Neural cell (in vitro differentiated cells): ENCODE measurements around the gene BCL3. TPM values are rescaled to one million over a fixed set of nuclear protein-coding genes. Genes with fewer than 3 reads are reported as not detected.

Experiments used
- H2AFZ ChIP-seq: fragments of 200-600, 300-800 bp; sonication (generic), shearing (Covaris generic); 2 replicates; pipeline ENCODE4 v1.6.0; 2014; ENCODE audit warnings: low read depth, mild to moderate bottlenecking, antibody characterized with exemption, low read length, moderate library complexity
- H3F3A ChIP-seq: fragments of 200-600 bp; shearing (Covaris generic); 2 replicates; pipeline ENCODE4 v1.6.1; 2016; ENCODE audit warnings: mild to moderate bottlenecking, moderate library complexity, mixed read lengths, antibody characterized with exemption, low read length; ENCODE audit not compliant: insufficient read depth, poor library complexity, severe bottlenecking
- H3K27ac ChIP-seq: fragments of 200-600, 300-800 bp; sonication (generic), shearing (Covaris generic); 2 replicates; pipeline ENCODE4 v1.5.1; 2014; ENCODE audit warnings: mild to moderate bottlenecking, low read length, moderate library complexity
- H3K27me3 ChIP-seq: fragments of 300-800, 200-600 bp; sonication (generic), shearing (Covaris generic); 2 replicates; pipeline ENCODE4 v1.6.0; 2014; ENCODE audit warnings: mild to moderate bottlenecking, low read depth, low read length, moderate library complexity; ENCODE audit not compliant: insufficient read depth
- H3K36me3 ChIP-seq: fragments of 300-800, 200-600 bp; sonication (generic), shearing (Covaris generic); 2 replicates; pipeline ENCODE4 v1.5.1; 2014; ENCODE audit warnings: mild to moderate bottlenecking, antibody characterized with exemption, low read length, moderate library complexity; ENCODE audit not compliant: insufficient read depth
- H3K4me2 ChIP-seq: fragments of 300-800, 200-600 bp; sonication (generic), shearing (Covaris generic); 2 replicates; pipeline ENCODE4 v1.6.0; 2014; ENCODE audit warnings: mild to moderate bottlenecking, low read length
- H3K4me3 ChIP-seq: fragments of 300-800, 200-600 bp; sonication (generic), shearing (Covaris generic); 2 replicates; pipeline ENCODE4 v1.5.1; 2014; ENCODE audit warnings: mild to moderate bottlenecking, low read length, moderate library complexity
- H3K79me2 ChIP-seq: fragments of 200-600 bp; shearing (Covaris generic); replicated peaks from 2 replicates; pipeline ENCODE4 v1.6.0; 2014; ENCODE audit warnings: mild to moderate bottlenecking, low read length, moderate library complexity; ENCODE audit not compliant: insufficient read depth
- H3K9ac ChIP-seq: fragments of 300-800, 200-600 bp; sonication (generic), shearing (Covaris generic); 2 replicates; pipeline ENCODE4 v1.6.1; 2016; ENCODE audit warnings: mild to moderate bottlenecking, low read length, mixed read lengths
- H3K9me2 ChIP-seq: fragments of 200-600 bp; shearing (Covaris generic); 2 replicates; pipeline ENCODE4 v1.6.1; 2016; ENCODE audit warnings: mild to moderate bottlenecking, low read length, mixed read lengths; ENCODE audit not compliant: insufficient read depth
- H3K9me3 ChIP-seq: fragments of 200-600, 300-800 bp; sonication (generic), shearing (Covaris generic); 2 replicates; pipeline ENCODE4 v1.6.1; 2016; ENCODE audit warnings: mild to moderate bottlenecking, mixed run types, low read length, moderate library complexity, mixed read lengths
- H4K20me1 ChIP-seq: fragments of 200-600 bp; shearing (Covaris generic); 2 replicates; pipeline ENCODE4 v1.6.1; 2016; ENCODE audit warnings: mild to moderate bottlenecking, mixed run types; ENCODE audit not compliant: insufficient read depth
- CTCF ChIP-seq: fragments of 450-650 bp; IDR thresholded peaks from 2 replicates; pipeline ENCODE4 v1.5.1; 2014; ENCODE audit warnings: antibody characterized with exemption, mild to moderate bottlenecking, moderate library complexity; ENCODE audit not compliant: poor library complexity, severe bottlenecking
- EP300 ChIP-seq: fragments of 450-650 bp; conservative IDR thresholded peaks from 2 replicates; pipeline ENCODE4 v1.6.1; 2014; ENCODE audit warnings: antibody characterized with exemption, mild to moderate bottlenecking, moderate library complexity; ENCODE audit not compliant: poor library complexity, severe bottlenecking
- EZH2 ChIP-seq: fragments of 200-600, 300-800 bp; shearing (Covaris generic), sonication (generic); IDR thresholded peaks from 2 replicates; pipeline ENCODE4 v1.6.1; 2014; ENCODE audit warnings: antibody characterized with exemption, low read length, borderline replicate concordance, mild to moderate bottlenecking; ENCODE audit not compliant: insufficient read depth, poor library complexity, severe bottlenecking
- MXI1 ChIP-seq: fragments of 450-650 bp; conservative IDR thresholded peaks from 2 replicates; pipeline ENCODE4 v1.6.1; 2014; ENCODE audit warnings: antibody characterized with exemption, mild to moderate bottlenecking; ENCODE audit not compliant: poor library complexity, severe bottlenecking
- POLR2AphosphoS5 ChIP-seq: IDR thresholded peaks from 2 replicates; pipeline ENCODE4 v1.6.1; 2012
- RAD21 ChIP-seq: fragments of 450-650 bp; conservative IDR thresholded peaks from 2 replicates; pipeline ENCODE4 v1.6.1; 2014; ENCODE audit warnings: antibody characterized with exemption, mild to moderate bottlenecking, moderate library complexity
- REST ChIP-seq: IDR thresholded peaks from 2 replicates; pipeline ENCODE4 v1.6.1; 2012; ENCODE audit warnings: borderline replicate concordance
- SMC3 ChIP-seq: fragments of 450-650 bp; conservative IDR thresholded peaks from 2 replicates; pipeline ENCODE4 v1.6.1; 2014; ENCODE audit warnings: antibody characterized with exemption, mild to moderate bottlenecking, moderate library complexity; ENCODE audit not compliant: poor library complexity
- TAF1 ChIP-seq: IDR thresholded peaks from 2 replicates; pipeline ENCODE4 v1.6.1; 2012; ENCODE audit warnings: low read depth
- polyA plus RNA-seq: library from polyadenylated mRNA; depleted of rRNA; stranded (reverse); fragments of >200 nt; gene quantifications from 2 replicates; pipeline ENCODE4 v1.2.3, GENCODE V29; 2014

BCL3 gene
- polyA plus RNA-seq, 1 donor from 2014 or later, result 0.48 TPM

- no peak overlapping the region for H2AFZ ChIP-seq
- no peak for TF ChIP-seq RAD21
- H3K4me3 ChIP-seq, result peak overlapping the region; percentile 33
- H3F3A ChIP-seq, result no peaks in the 10 kb centered on the region
- H3K36me3 ChIP-seq, result no peaks in the 10 kb centered on the region
- H4K20me1 ChIP-seq, result no peaks in the 10 kb centered on the region
- H3K9me2 ChIP-seq, result no peaks in the 10 kb centered on the region
- peaks cover 87% of the 10 kb centered on the region for H3K27me3 ChIP-seq
- H3K4me2 ChIP-seq, result no peak overlapping the region
- H3K9me3 ChIP-seq, result no peaks in the 10 kb centered on the region
- no peak overlapping the region for H3K27ac ChIP-seq
- no peaks in the 10 kb centered on the region for H3K79me2 ChIP-seq
- H3K9ac ChIP-seq, result no peak overlapping the region
Observed at GRCh38 chr19:44752816-44753625, 4.5 kb downstream of the BCL3 start.

- peaks cover 90% of the 10 kb centered on the region for H3K27me3 ChIP-seq
- no peak overlapping the region for H3K9ac ChIP-seq
- H4K20me1 ChIP-seq, result no peaks in the 10 kb centered on the region
- no peak for TF ChIP-seq SMC3
- no peak for TF ChIP-seq TAF1
- no peak for TF ChIP-seq MXI1
- no peak for TF ChIP-seq CTCF
- TF ChIP-seq EP300, result no peak
- no peak for TF ChIP-seq POLR2AphosphoS5
- TF ChIP-seq RAD21, result no peak
- no peak for TF ChIP-seq REST
- no peak for TF ChIP-seq EZH2
- no peak overlapping the region for H3K4me2 ChIP-seq
- H3F3A ChIP-seq, result no peaks in the 10 kb centered on the region
- H3K36me3 ChIP-seq, result no peaks in the 10 kb centered on the region
- peak overlapping the region; percentile 33 for H3K4me3 ChIP-seq
- no peak overlapping the region for H2AFZ ChIP-seq
- no peaks in the 10 kb centered on the region for H3K9me3 ChIP-seq
- H3K27ac ChIP-seq, result no peak overlapping the region
- no peaks in the 10 kb centered on the region for H3K79me2 ChIP-seq
- H3K9me2 ChIP-seq, result no peaks in the 10 kb centered on the region
Observed at GRCh38 chr19:44753626-44753931, 5.1 kb downstream of the BCL3 start.
